ENCODE measurements around the gene APOA4. TPM values are rescaled to one million over a fixed set of nuclear protein-coding genes. Genes with fewer than 3 reads are reported as not detected.

APOA4 gene
- polyA plus RNA-seq, 3 donors: not detected

DNA sequence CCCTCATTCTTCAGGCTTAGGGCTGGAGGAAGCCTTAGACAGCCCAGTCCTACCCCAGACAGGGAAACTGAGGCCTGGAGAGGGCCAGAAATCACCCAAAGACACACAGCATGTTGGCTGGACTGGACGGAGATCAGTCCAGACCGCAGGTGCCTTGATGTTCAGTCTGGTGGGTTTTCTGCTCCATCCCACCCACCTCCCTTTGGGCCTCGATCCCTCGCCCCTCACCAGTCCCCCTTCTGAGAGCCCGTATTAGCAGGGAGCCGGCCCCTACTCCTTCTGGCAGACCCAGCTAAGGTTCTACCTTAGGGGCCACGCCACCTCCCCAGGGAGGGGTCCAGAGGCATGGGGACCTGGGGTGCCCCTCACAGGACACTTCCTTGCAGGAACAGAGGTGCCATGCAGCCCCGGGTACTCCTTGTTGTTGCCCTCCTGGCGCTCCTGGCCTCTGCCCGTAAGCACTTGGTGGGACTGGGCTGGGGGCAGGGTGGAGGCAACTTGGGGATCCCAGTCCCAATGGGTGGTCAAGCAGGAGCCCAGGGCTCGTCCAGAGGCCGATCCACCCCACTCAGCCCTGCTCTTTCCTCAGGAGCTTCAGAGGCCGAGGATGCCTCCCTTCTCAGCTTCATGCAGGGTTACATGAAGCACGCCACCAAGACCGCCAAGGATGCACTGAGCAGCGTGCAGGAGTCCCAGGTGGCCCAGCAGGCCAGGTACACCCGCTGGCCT, 7.2 kb upstream of the APOA4 start:
- Histone ChIP-seq H3K4me3 (replicated peaks in 1 of 3; ENCODE audit: low read depth in 2 of 3, low read length in 3 of 3) (no peak overlapping the region), H2AFZ (ENCODE audit: insufficient read depth, low read depth, low read length, poor library complexity, severe bottlenecking) (no peak overlapping the region), H3K27ac (ENCODE audit: low read depth in 1 of 2, low read length in 2 of 2) (no peak overlapping the region), H4K20me1 (ENCODE audit: insufficient read depth, low read length) (no peaks in the 10 kb centered on the region), H3K79me2 (ENCODE audit: insufficient read depth, low read length) (no peaks in the 10 kb centered on the region), H3K36me3 (replicated peaks in 1 of 2; ENCODE audit: control insufficient read depth in 1 of 2, insufficient read depth in 2 of 2, low read length in 2 of 2) (no peaks in the 10 kb centered on the region), H3K9me3 (replicated peaks in 1 of 2; ENCODE audit: control insufficient read depth in 1 of 2, insufficient read depth in 1 of 2, low read length in 2 of 2) (no peaks in the 10 kb centered on the region), H3K27me3 (ENCODE audit: control insufficient read depth in 2 of 2, insufficient read depth in 2 of 2, low read length in 2 of 2) (no peaks in the 10 kb centered on the region), H3K4me1 (ENCODE audit: control insufficient read depth in 1 of 2, insufficient read depth in 2 of 2, low read length in 2 of 2) (peaks cover 7 to 8% of the 10 kb centered on the region in 2 donors), H3K4me2 (replicated peaks; ENCODE audit: extremely low read depth, low read length, poor library complexity, severe bottlenecking) (no peak overlapping the region), H3K9ac (ENCODE audit: insufficient read depth, low read length, poor library complexity, severe bottlenecking) (no peak overlapping the region)
- TF ChIP-seq, protein P1, sequence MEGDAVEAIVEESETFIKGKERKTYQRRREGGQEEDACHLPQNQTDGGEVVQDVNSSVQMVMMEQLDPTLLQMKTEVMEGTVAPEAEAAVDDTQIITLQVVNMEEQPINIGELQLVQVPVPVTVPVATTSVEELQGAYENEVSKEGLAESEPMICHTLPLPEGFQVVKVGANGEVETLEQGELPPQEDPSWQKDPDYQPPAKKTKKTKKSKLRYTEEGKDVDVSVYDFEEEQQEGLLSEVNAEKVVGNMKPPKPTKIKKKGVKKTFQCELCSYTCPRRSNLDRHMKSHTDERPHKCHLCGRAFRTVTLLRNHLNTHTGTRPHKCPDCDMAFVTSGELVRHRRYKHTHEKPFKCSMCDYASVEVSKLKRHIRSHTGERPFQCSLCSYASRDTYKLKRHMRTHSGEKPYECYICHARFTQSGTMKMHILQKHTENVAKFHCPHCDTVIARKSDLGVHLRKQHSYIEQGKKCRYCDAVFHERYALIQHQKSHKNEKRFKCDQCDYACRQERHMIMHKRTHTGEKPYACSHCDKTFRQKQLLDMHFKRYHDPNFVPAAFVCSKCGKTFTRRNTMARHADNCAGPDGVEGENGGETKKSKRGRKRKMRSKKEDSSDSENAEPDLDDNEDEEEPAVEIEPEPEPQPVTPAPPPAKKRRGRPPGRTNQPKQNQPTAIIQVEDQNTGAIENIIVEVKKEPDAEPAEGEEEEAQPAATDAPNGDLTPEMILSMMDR (IDR thresholded peaks at IDR 0.05): no peak
- Mint-ChIP-seq H3K27me3 (ENCODE audit: low read depth in 3 of 3) (peaks cover 3 to 7% (median 4%) of the 10 kb centered on the region in 3 donors), H3K4me3 (no peak overlapping the region), H3K27ac (no peak overlapping the region), H3K36me3 (no peaks in the 10 kb centered on the region), H3K4me1 (peaks cover 8% of the 10 kb centered on the region), H3K9me3 (no peaks in the 10 kb centered on the region)
- 97% methylated on average over 15 of the region's 17 CpGs for WGBS (ENCODE audit: insufficient coverage)
- intact Hi-C loops (cut with micrococcal nuclease): no loop called here
- DNase-seq: no peak

DNA sequence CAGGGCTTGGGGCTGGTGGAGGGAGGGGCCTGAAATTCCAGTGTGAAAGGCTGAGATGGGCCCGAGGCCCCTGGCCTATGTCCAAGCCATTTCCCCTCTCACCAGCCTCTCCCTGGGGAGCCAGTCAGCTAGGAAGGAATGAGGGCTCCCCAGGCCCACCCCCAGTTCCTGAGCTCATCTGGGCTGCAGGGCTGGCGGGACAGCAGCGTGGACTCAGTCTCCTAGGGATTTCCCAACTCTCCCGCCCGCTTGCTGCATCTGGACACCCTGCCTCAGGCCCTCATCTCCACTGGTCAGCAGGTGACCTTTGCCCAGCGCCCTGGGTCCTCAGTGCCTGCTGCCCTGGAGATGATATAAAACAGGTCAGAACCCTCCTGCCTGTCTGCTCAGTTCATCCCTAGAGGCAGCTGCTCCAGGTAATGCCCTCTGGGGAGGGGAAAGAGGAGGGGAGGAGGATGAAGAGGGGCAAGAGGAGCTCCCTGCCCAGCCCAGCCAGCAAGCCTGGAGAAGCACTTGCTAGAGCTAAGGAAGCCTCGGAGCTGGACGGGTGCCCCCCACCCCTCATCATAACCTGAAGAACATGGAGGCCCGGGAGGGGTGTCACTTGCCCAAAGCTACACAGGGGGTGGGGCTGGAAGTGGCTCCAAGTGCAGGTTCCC, 6.5 kb upstream of the APOA4 start, which contains the start of gene APOC3:
APOC3 (plus strand) TSS at position 383 of the 659 bp plus-strand sequence. CDS start 676 bp downstream, outside the sequence.
- intact Hi-C loops (cut with micrococcal nuclease): no loop called here
- H3K4me3 Mint-ChIP-seq: no peak within 1 kb of the TSS
- no peak within 1 kb of the TSS for H3K4me2 ChIP-seq (replicated peaks; ENCODE audit: extremely low read depth, low read length, poor library complexity, severe bottlenecking)
- H3K36me3 Mint-ChIP-seq: no peaks in the 10 kb centered on the region
- H3K4me1 Mint-ChIP-seq: peaks cover under 1% of the 10 kb centered on the region
- no peaks in the 10 kb centered on the region for H3K79me2 ChIP-seq (ENCODE audit: insufficient read depth, low read length)
- no peaks in the 10 kb centered on the region for H3K36me3 ChIP-seq (replicated peaks in 1 of 2; ENCODE audit: control insufficient read depth in 1 of 2, insufficient read depth in 2 of 2, low read length in 2 of 2)
- no peaks in the 10 kb centered on the region for H3K27me3 ChIP-seq (ENCODE audit: control insufficient read depth in 2 of 2, insufficient read depth in 2 of 2, low read length in 2 of 2)
- no peak within 1 kb of the TSS for H2AFZ ChIP-seq (ENCODE audit: insufficient read depth, low read depth, low read length, poor library complexity, severe bottlenecking)
- no peak for DNase-seq
- peaks cover under 1 to 1% of the 10 kb centered on the region in 2 donors for H3K4me1 ChIP-seq (ENCODE audit: control insufficient read depth in 1 of 2, insufficient read depth in 2 of 2, low read length in 2 of 2)
- H3K27ac Mint-ChIP-seq: no peak within 1 kb of the TSS
- H3K9ac ChIP-seq (ENCODE audit: insufficient read depth, low read length, poor library complexity, severe bottlenecking): no peak within 1 kb of the TSS
- no peak within 1 kb of the TSS for H3K4me3 ChIP-seq (replicated peaks in 1 of 3; ENCODE audit: low read depth in 2 of 3, low read length in 3 of 3)
- H3K9me3 Mint-ChIP-seq: no peaks in the 10 kb centered on the region
- TF ChIP-seq, protein P1 (IDR thresholded peaks at IDR 0.05): no peak
- no peaks in the 10 kb centered on the region for H3K9me3 ChIP-seq (replicated peaks in 1 of 2; ENCODE audit: control insufficient read depth in 1 of 2, insufficient read depth in 1 of 2, low read length in 2 of 2)
- no peaks in the 10 kb centered on the region for H4K20me1 ChIP-seq (ENCODE audit: insufficient read depth, low read length)
- H3K27ac ChIP-seq (ENCODE audit: low read depth in 1 of 2, low read length in 2 of 2): no peak within 1 kb of the TSS
- peaks cover 1 to 4% (median 3%) of the 10 kb centered on the region in 3 donors for H3K27me3 Mint-ChIP-seq (ENCODE audit: low read depth in 3 of 3)
- 65% methylated on average over 4 of the region's 9 CpGs for WGBS (ENCODE audit: insufficient coverage)

Data from CD14-positive monocyte (primary cell).